NT2/D1 (cell line): ENCODE measurements around the gene RNF220.

Source experiments
- SUZ12 ChIP-seq: IDR thresholded peaks from 2 replicates; pipeline ENCODE4 v1.6.1; 2011; ENCODE audit not compliant: insufficient read length, insufficient read depth; ENCODE audit errors: extremely low read depth
- YY1 ChIP-seq: IDR thresholded peaks from 2 replicates; pipeline ENCODE4 v1.6.1; 2011; ENCODE audit not compliant: insufficient read length, insufficient read depth

DNA sequence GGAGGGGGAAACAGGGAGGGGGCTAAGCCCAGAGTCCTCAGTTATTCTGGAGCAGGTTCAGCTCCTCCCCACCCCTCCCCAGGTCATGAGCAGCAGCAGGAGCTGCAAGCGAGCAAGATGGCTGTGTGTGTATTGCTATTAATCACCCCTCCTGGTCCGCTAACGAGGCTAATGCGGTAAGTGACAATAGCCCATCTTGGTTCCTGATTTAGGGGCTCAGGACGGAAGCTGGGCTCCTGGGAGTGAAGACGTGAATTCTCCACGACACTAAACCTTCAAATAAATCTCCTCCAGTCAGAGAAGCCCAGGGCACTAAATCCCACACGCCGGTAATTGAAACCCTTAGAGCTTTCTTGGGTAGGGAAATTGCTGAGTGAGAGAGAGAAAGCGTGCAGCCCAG, 193.1 kb downstream of the RNF220 start:
- TF ChIP-seq YY1 (no peak), SUZ12 (no peak)
